ENCODE results near the gene DGKA. TPM values are rescaled to one million over a fixed set of nuclear protein-coding genes. Genes with fewer than 3 reads are reported as not detected.

The DGKA gene
- total RNA-seq, 2 experiments from 2014 or later = 144 to 170 TPM

GRCh38 chr12:55996201-55996714 lies 65.3 kb downstream of the DGKA start:
- BruUV-seq (replicated peaks) = no TSS peak
- Histone ChIP-seq H3K4me3 (ENCODE audit: low read depth, low read length, poor library complexity, severe bottlenecking) (no peak overlapping the region), H3K36me3 (ENCODE audit: insufficient read depth, low read length) (peaks cover 29% of the 10 kb centered on the region), H3K27ac (ENCODE audit: low read depth, low read length, poor library complexity, severe bottlenecking) (no peak overlapping the region), H3K9me3 (ENCODE audit: low read length) (no peaks in the 10 kb centered on the region), H2AFZ (ENCODE audit: low read length) (no peak overlapping the region), H3K9me2 (ENCODE audit: insufficient read depth, low read length) (no peaks in the 10 kb centered on the region), H3K4me1 (ENCODE audit: insufficient read depth, low read length, poor library complexity, severe bottlenecking) (no peaks in the 10 kb centered on the region), H3K4me2 (ENCODE audit: low read length) (no peak overlapping the region), H4K20me1 (ENCODE audit: insufficient read depth, low read length) (no peaks in the 10 kb centered on the region), H3K79me2 (ENCODE audit: insufficient read depth, low read depth, low read length) (no peaks in the 10 kb centered on the region)
- intact Hi-C loops (cut with micrococcal nuclease; ENCODE audit: unreplicated experiment) = loop anchor here (1.0 kb wide), 2 partner anchors 33 to 45 kb away; partner anchors contain the start of gene RPS26
- peak; percentile 99 for TF ChIP-seq CTCF (conservative IDR thresholded peaks at IDR 0.05; ENCODE audit: low read length)
- TF ChIP-seq EZH2phosphoT487 (IDR thresholded peaks at IDR 0.05; ENCODE audit: borderline replicate concordance, low read depth, low read length) = no peak
- DNase-seq (ENCODE audit: low spot score) = peak; percentile 74
- ChIA-PET CTCF (ENCODE audit: unreplicated experiment) (interaction anchor here (0.6 to 1.4 kb wide), 4 partner anchors 11 to 172 kb away, joined by 3 to 12 read pairs (median 4); no protein-coding TSS in a partner anchor), POLR2A (interaction anchor here (0.6 to 1.3 kb wide), 9 partner anchors 11 to 73 kb away, joined by 3 to 11 read pairs (median 4); partner anchors contain the start of gene RAB5B)

GRCh38 chr12:55996715-55997534 lies 66.0 kb downstream of the DGKA start, which contains the start of gene SUOX:
Gene SUOX, plus strand, starts transcription at chr12:55997276. Its CDS starts 4,946 bp downstream, at chr12:56002222.
- TF ChIP-seq CTCF (conservative IDR thresholded peaks at IDR 0.05; ENCODE audit: low read length) (no peak), EZH2phosphoT487 (IDR thresholded peaks at IDR 0.05; ENCODE audit: borderline replicate concordance, low read depth, low read length) (no peak)
- H3K79me2 ChIP-seq (ENCODE audit: insufficient read depth, low read depth, low read length) = no peaks in the 10 kb centered on the region
- ChIA-PET CTCF (ENCODE audit: unreplicated experiment) (interaction anchor here (1.0 to 1.4 kb wide), 2 partner anchors 12 to 32 kb away, joined by 3 to 4 read pairs; no protein-coding TSS in a partner anchor), POLR2A (interaction anchor here (0.9 to 1.3 kb wide), 4 partner anchors 18 to 113 kb away, joined by 3 to 9 read pairs (median 3); partner anchors contain the start of gene RAB5B)
- H3K4me3 ChIP-seq (ENCODE audit: low read depth, low read length, poor library complexity, severe bottlenecking) = no peak within 1 kb of the TSS
- H3K36me3 ChIP-seq (ENCODE audit: insufficient read depth, low read length) = peaks cover 23% of the 10 kb centered on the region; the same call in 1 of the 2 replicates
- H3K9me3 ChIP-seq (ENCODE audit: low read length) = no peaks in the 10 kb centered on the region
- no peak for DNase-seq (ENCODE audit: low spot score)
- H3K9me2 ChIP-seq (ENCODE audit: insufficient read depth, low read length) = no peaks in the 10 kb centered on the region
- intact Hi-C loops (cut with micrococcal nuclease; ENCODE audit: unreplicated experiment) = loop anchor here (1.0 kb wide), 2 partner anchors 32 to 44 kb away; partner anchors contain the start of gene RPS26
- no peaks in the 10 kb centered on the region for H3K4me1 ChIP-seq (ENCODE audit: insufficient read depth, low read length, poor library complexity, severe bottlenecking)
- no peak within 1 kb of the TSS for H3K4me2 ChIP-seq (ENCODE audit: low read length)
- no peak within 1 kb of the TSS for H3K27ac ChIP-seq (ENCODE audit: low read depth, low read length, poor library complexity, severe bottlenecking)
- H2AFZ ChIP-seq (ENCODE audit: low read length) = no peak within 1 kb of the TSS
- BruUV-seq (replicated peaks) = no TSS peak
- no peaks in the 10 kb centered on the region for H4K20me1 ChIP-seq (ENCODE audit: insufficient read depth, low read length)
